ENCODE measurements around the gene ZNF407.
"Not testable (repeated sequence)": the region's sequence is repeated elsewhere in the genome, so short reads cannot be mapped to it uniquely, and the experiment has no call there.

ZNF407 gene

DNA sequence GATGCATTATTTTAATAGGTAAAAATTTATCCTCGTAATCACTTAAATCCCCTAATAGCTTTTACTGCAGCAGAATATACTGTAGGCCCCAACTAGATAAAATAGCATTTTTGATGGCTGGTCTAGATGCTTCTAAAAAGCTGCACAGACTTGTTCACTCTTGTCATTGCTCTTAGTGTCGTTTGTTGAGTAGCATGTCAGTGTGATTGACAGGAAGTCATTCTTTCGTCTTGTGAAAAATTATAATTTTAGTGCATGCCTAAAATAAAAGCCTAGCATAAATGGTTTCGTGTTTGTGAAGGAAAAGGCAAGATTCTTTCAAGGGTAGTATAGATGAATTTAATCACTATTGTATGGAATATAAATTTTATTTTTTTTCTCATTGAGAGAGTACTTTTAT lies 336.3 kb downstream of the ZNF407 start:
- no peak for DNase-seq (ENCODE audit: low spot score)

DNA sequence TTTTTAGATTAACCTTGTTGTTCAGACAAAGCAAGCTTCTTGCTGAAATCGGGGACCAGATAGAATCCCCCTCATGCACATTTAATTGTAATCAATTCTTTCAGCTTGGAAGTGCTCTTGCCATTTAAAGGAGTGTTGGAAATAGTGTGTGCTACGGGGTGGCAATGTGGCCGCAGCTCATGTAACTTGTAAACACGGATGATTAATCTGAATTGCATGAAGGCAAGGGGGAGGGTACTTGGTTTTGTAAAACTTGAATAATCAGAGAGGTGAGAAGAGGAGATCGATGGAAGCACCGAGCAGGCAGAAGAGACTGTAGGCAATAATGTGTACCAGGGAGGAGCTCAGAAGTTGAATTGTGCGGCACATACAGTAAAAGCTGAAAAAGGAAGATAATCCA lies 337.8 kb downstream of the ZNF407 start:
- DNase-seq (ENCODE audit: low spot score), result no peak

DNA sequence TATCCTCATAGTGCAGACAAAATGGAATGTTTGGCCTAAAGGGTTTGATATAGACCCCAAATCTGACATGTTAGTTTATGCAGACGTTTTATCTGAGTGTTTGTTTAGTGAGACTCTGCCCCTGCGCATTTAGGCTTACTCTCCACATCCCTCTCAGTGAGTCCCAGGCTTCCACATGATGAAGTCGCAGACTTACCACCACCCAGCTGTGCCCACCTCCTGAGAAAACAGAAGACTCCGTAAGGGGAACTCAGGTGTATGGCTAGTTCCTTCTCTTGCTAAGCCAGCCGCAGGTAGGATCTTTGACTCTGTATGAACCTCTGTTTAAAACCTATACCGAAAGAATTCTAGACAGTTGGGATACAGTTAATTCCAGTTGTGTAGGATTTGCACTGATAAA lies 338.7 kb downstream of the ZNF407 start:
- no peak for DNase-seq (ENCODE audit: low spot score)

DNA sequence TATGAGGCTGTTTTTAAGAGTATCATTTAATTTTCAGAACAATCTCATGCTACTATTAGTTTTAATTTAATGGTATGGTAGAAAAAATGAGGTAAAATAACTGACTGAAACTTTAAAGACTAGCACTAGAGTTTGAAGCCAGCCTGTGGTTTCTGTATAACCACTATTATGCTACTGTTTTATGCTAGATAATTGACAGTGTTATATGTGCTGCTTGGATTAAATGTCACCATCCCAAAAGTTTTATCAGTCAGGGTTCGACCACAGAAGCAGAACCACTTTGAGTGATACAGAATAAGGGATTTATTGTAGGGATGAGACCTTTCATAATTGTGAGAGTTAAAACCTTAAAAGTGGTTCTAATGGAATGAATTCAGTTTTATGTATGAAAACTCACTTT lies 339.6 kb downstream of the ZNF407 start:
- DNase-seq (ENCODE audit: low spot score), result no peak

DNA sequence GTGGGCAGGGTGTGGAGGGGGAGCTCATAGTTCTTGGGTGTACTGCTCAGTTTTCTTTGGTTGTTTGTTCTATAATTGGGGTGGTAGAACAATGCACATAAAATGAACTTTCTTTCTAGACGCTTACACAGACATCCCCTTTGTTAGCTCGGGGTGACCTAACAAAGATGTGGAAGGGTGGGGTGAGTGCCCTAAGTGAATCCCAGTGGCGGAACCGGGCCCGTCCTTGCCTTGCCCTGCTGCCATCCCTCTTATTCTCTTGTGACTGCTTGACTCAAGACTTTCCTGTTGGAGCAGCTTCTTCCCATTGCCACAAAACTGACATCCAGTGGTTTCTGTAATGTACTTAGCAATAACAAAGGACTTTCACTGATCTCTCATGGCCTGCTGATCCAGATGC lies 343.2 kb downstream of the ZNF407 start:
- DNase-seq (ENCODE audit: low spot score), result no peak

DNA sequence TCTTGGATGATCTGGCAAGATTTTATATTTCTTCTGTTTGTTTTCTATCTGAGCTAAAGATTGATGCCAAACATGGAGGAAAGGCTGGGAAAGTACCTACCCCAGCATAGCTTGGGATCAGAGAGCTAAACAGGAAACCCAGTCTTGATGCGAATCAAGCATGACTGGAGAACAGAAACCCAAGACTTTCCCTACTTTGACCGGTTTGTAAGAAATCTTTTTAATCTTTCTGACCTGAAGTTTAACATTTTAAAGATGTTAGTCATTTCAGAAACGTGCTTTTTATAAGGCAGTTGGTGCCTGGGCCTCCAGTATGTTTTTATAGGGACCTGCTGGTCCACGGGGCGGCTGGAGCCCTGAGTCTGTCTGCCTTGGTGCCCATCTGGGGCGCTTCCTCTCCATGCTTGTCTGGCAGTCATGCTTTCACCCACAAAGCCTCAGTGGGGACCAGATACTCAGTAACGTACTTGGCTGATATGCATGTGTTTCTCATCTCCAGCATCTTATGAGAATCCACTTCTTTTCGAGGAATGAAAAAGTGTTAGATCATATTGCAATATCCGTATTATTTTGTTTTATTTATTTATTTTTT lies 344.7 kb downstream of the ZNF407 start:
- no peak for DNase-seq (ENCODE audit: low spot score)

DNA sequence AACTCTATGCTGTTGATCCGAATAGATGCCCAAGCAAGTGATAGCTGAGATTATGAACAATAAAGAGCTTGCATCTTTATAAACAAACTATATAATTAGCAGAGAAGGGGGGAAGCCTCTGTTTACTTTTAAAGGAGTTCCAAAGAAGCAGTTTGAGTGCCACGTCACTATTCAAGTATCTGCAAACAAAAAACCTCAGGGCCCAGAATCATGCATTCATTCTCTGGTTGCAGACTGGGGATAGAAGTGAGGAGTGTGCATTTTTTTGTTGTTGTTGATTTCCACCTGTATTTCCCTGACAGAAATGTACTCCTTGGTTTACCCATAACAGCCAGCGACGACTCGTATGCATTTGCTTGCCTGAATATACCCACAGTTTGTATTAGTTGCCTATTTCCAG lies 347.0 kb downstream of the ZNF407 start:
- no peak for DNase-seq (ENCODE audit: low spot score)

DNA sequence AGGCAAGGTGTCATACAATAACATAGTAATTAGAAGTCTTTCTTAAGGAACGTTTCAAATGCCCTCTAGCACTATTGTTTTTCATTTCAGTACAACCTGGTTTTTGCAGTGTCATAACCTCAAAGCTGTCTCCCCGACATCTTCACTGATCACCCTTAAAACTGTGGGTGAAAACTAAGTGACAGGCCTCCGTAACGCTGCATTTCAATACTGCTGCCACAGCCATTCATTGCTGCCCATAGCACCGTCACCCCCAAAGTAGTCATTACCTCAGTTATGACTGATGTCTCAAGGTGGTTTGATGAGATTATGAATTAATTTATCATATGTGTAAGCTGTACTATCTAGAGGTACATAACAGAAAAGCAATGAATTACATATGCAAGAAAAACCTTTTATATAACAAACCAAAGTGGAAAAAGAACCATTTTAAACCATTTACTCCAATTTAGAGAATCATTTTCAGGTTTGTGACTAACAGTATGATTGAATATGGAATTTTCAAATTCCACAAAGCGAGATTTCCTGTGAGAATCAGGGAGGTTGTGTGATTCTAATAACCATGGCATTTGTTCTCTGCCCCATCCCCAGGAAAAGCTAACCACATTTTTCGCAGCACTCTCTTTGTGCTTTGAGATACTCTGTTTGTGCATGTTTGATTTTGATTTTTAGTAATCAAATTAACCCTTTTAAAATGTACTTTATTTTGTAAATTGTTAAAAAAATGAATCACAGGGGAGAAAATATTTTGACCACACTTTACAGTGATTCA lies 348.3 kb downstream of the ZNF407 start:
- peak; percentile 19 for DNase-seq (ENCODE audit: low spot score)

DNA sequence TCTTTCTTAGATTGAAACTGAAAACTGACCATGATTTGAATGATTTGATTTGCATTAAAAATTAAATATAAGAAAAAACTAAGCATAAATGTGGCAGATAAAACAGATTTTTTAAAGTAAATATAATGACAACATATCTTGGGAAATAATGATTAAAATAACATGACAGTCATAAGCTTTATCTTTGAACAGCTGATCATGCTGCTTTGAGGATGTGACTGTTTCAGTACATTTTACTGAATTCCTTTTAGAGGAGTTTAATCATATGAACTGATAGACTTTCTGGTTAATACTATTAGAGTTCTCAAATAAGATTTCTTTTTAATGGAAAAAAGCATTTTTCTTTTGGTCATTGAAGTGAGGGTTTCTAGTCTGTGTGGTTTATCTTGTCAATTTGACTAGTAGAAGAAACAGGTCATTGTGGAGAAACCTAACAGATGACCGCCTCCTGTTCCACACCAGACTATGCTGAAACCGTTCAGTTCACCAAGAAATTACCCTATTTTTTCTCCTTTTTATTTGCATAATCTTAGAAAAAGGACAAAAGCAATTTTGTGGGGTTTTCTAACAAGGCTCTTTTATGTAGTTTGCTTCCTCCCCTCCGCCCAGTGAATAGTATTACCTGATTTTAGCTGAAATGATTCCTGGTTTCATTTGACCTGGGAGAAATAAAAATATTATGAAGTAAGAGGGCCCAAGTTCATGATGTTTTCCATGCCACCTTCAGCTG lies 349.1 kb downstream of the ZNF407 start:
- DNase-seq (ENCODE audit: low spot score), result no peak

DNA sequence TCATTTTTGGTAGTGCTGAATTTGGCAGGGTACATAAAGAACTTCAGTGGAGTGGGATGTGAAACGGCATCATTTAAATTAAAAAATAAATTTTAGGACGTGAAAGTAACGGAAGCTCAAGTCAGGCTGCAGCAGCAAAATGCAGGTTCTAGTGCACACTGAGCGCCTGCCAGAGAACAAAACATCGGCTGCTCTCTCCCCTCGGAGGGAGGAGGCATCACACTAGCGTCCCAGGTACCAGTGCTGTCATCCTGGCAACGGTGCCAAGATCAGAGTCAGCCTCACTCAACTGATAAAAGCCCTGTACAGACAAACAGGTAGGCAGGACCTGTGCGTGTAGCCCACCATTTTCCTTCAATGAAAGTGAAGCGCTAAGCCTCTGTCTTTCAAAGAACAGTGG lies 349.7 kb downstream of the ZNF407 start:
- DNase-seq (ENCODE audit: low spot score), result no peak

DNA sequence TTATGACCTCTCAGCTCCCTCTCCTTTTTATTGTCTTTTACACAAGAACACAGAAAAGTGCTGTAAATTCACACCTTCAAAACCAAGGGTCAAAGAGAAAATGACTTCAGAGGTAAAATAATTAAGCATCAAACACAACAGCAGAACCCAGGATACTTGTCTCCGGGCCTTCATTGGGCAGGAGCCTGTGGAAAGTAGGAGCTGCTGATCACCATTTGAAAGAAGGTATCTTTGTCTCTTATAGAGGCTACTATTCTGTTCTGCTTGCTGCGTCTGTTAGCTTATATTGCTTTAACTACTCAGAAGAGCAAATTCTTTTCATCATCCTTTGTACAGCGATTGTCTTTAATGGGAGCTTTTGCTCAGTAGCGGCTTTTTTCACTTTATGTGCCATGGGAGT lies 350.2 kb downstream of the ZNF407 start:
- DNase-seq (ENCODE audit: low spot score), result no peak

DNA sequence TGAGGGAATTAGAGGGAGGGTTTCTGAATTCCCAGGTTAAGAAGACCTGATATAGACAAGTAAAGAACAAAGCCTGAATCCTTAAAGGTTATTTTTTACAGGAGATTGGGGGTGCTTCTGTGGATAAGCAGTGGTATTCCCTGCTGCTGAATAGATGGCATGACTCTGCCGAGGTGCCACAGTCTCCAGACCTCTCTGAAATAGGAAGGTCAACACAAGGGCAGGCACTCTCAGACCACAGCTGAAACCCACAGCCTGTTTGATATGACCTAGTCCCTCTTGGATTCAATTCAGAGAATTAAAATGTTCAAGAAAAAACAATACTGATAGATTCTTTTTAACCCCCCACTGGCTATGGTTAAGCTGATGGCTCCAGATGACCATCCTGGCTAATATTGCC lies 351.9 kb downstream of the ZNF407 start:
- no peak for DNase-seq (ENCODE audit: low spot score)

DNA sequence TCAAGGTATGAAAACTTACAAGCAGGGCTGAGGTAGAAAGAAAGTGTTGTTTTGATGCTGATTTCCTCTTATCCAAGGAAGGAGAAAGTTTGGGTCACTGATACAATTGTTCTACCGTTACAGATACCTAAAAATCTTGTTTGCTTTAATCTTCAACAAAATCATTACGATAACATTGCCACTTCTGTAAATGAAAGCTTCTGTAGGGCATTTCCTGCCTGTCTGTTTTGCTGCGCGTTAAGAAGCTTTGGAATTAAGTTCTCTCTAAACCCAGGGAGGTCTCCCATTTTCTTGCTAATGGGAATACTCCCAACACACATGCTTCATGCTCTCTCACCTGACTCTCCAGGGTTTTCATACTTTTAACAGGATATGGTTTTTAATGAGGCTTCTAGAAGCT lies 352.8 kb downstream of the ZNF407 start:
- DNase-seq (ENCODE audit: low spot score), result no peak

DNA sequence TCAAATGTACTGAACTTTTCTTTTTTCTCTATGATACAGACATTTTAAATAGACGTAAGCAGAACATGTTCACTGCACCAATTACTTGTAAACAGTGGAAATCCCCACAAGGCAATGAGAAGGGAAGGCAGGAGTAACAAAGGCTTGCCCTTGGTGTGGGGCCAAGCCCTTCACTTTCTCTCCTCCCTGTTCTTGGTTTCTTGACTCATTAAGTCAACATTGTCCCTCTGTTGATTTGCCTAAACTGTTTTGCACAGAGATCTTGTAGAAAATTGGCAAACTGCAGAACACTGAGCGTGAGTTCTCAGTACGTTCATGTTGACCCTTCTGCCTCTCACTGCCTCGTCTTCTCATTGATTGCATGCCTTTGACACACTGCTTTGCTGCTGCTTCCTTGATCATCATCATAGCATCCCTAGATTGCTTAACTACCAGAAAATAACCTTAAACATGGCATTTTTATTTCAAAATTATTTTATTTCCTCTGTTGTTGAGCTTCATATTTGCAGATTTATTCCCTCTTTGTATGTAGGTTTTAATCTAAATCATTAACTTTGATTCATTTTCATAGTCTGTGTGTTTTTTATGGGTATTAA lies 353.6 kb downstream of the ZNF407 start:
- DNase-seq (ENCODE audit: low spot score), result peak; percentile 67

DNA sequence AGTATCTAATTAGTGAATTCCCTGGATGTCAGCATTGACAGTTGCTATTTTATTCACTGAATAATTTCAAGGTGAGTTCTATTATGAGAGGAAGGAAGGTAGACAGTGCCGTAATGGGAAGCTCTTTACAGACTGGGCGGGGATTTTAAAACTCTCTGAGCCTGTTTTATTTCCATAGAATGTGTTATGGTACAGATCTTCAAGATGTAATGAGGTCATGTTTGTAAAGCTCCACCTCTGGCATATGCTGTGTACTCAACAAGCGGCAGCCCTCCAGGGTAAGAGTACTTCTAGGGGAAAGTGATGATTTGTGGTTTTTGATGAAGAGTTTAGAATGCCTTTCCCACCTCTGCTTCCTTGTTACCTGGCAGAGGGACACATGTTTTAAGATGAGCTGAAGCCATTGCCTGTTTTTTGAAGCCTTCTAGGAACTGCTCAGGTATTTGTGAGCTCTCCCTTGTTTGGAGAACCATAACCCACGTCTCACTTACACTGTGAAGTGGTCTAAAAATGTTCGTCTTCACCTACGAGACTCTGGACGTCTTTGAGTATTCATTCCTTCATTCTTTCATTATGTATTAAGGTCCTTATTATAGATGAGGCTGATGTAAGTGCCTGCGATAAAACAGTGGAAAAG lies 360.0 kb downstream of the ZNF407 start:
- no peak for DNase-seq (ENCODE audit: low spot score)

DNA sequence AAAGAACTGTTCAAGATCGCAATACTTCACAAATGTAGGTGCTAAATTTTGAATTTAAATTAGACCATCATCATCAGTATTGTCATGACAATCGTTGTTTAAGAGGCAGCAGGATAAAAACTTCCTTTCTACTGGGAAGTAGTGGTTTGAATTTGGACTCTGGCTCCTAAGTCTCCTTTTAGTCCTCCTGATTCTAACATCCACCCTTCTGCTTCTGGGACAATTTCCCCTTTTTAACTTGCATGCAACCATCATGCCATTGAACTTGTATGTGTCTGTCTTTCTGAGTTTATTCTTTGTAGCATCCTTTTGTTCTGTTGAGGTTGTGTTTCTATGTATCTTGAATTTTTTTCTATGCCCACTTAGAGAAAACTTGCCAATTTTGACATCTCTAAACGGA lies 361.5 kb downstream of the ZNF407 start:
- DNase-seq (ENCODE audit: low spot score), result no peak

DNA sequence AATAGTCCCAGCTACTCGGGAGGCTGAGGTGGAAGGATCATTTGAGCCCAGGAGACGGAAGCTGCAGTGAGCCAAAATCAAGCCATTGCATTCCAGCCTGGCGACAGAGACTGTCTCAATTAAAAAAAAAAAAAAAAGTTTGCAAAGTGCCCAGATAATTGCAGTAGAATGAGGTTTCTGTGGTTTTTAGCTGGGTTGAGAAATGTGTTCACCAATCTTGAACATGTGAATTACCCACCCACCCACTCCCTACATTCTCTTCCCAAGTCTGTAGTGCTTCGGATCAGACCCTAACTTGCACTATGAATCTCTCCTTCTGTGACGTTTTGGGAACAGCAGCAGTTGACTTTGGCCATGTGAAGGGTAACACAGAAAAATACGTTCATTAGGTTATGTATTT lies 363.9 kb downstream of the ZNF407 start:
- DNase-seq (ENCODE audit: low spot score), result no peak

DNA sequence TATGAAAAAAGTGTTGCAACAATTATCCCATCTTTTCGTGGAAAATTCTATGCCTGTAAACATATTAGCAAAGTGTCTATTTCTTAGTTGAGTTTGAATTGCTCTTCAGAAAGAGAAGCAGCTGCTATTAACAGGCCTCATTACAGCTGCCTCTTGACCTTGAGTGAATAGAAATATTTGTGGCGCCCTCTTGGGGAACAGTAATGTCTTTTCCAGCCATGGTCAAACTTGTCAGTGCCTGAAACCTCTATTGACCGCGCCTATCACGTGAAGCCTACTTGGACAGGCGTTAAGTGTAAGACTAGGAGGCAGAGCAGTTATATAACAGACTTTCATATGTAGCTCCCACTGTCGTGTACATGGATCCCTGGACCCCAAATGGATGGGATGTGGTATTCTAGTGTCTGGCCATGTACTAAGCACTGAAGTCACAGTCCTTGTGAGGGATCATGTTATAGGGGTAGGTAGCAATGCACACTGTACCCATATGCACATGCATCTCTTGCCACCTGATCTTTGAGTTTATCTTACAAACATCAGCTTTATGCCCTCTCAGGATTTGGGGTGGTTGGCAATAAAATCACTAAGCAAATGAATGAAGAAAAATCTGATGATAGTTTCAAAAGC lies 366.3 kb downstream of the ZNF407 start:
- DNase-seq (ENCODE audit: low spot score), result peak; percentile 29

DNA sequence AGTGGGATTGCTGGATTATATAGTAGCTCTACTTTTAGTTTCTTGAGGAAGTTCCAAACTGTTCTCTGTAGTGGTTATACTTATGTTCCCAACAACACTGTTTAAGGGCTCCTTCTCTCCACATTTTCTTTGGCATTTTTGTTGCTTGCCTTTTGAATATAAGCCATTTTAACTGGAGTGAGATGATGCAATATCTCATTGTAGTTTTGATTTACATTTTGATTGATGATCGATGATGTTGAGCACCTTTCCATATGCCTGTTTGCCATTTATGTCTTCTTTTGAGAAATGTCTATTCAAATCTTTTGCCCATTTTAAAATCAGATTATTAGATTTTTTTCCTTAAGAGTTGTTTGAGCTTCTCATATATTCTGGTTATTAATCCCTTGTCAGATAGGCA lies 368.0 kb downstream of the ZNF407 start:
- no peak for DNase-seq (ENCODE audit: low spot score)

DNA sequence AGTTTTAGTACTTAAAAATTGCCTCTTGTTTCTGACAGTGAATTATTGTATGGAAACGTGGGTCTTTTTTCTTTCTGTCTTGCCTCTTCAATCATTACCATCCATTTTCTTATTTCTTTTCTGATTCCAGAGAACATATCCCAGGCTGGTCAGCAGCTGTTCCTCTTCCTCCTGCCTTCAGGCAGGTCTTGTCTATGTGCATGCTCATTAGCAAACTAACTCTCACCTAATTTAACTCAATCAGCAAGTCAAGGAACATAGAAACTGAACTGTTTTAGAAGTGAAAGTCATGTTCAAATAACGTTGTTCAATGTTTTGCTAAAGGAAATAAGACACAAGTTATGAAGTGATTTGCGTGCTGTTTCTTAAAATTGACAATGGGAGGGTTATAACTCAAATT lies 369.8 kb downstream of the ZNF407 start:
- DNase-seq (ENCODE audit: low spot score), result no peak

DNA sequence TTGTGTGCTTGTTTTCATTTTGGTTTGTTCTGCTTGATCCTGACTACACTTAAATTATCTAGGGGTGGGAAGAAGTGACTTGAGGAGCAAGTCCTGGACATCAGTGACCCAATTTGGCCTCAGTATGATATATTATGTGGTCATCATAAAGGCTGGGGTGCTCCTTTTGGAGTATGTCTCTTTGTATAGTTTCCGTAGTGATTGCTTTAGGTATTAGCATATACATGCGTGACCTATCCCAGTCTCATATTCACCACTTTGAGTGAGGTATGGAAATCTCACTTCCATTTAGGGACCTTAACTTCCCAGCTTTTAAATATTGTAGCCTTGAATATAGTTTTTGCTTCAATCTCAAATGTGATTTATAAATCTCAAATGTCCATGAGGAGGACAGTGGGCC lies 370.3 kb downstream of the ZNF407 start:
- DNase-seq (ENCODE audit: low spot score), result no peak

DNA sequence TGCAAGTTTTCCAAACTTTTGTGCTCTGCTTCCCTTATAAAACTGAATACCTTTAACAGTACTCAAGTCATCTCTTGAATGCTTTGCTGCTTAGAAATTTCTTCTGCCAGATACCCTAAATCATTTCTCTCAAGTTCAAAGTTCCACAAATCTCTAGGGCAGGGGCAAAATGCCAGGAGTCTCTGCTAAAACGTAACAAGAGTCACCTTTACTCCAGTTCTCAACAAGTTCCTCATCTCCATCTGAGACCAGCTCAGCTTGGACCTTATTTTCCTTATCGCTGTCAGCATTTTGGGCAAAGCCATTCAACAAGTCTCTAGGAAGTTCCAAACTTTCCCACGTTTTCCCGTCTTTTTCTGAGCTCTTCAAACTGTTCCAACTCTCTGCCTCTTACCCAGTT lies 373.7 kb downstream of the ZNF407 start:
- not testable (repeated sequence) for DNase-seq (ENCODE audit: low spot score)

All from AG20443 (cell line).